OCI-M2 (cell line): ENCODE measurements around the gene MTHFD2L.
"Not testable (repeated sequence)": the region's sequence is repeated elsewhere in the genome, so short reads cannot be mapped to it uniquely, and the experiment has no call there.

Experiments
- DNase-seq: peaks from one replicate; lab custom pipeline; 2025; ENCODE audit not compliant: unreplicated experiment; lab: John Stamatoyannopoulos, UW

MTHFD2L gene

GRCh38 chr4:74188912-74189311, 31.0 kb downstream of the MTHFD2L start:
- no peak for DNase-seq

DNA sequence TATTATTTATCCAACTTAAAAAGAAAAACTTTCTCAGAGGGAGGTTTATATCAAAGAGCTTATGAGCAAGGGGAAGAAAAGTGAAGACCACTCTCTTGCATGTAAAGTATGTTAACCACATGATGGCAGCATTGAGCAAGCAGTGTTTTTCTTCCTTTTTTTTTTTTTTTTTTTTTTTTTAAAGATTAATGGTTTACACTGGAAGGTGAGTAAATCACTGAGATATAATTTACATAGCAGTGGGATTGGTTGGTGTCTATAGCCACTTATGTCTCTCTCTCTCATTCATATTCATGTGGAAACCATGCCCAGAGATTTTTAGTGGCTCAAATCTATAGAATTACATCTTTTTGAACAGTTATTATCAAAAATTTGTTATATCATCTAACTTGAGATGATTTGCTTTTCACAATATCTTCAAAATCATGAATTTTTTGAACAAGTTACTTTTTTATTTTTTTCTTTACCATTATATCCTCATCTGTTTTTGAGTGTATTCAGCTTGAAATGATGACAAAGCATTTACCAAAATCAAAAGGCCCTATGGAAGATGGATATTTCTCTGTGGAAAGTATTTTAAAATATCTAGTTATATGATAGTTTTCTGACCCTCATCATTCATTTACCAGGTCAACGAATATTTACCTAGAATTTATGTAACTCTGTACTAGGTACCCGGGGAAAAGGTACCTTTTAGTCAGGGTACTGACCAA, 31.6 kb downstream of the MTHFD2L start:
- DNase-seq = no peak

DNA sequence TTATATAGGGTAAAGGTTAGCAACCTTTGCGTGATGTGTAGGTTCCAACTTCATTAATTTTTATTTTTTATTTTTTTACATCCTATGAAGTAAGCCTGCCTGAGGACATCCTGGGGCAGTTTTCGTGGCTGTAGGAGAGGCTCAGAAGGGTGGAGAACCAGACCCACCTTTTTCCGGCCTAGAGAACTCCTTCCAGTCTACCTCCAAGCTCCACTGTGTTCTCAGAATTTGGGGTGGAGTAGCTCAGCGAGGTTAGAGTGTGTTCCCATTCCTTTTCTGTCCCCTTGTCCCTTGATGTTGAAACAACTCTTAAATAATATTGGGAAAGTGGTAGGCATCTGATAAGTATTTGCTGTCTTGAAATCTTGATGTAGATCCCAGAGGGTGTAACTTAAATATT, 32.4 kb downstream of the MTHFD2L start:
- DNase-seq = no peak

- no peak for DNase-seq
Observed at GRCh38 chr4:74190919-74191397, 33.0 kb downstream of the MTHFD2L start.

- DNase-seq = no peak
Observed at GRCh38 chr4:74197080-74197479, 39.2 kb downstream of the MTHFD2L start.

- DNase-seq = no peak
Observed at GRCh38 chr4:74202062-74202586, 44.2 kb downstream of the MTHFD2L start.

- no peak for DNase-seq
Observed at GRCh38 chr4:74203467-74203866, 45.5 kb downstream of the MTHFD2L start.

DNA sequence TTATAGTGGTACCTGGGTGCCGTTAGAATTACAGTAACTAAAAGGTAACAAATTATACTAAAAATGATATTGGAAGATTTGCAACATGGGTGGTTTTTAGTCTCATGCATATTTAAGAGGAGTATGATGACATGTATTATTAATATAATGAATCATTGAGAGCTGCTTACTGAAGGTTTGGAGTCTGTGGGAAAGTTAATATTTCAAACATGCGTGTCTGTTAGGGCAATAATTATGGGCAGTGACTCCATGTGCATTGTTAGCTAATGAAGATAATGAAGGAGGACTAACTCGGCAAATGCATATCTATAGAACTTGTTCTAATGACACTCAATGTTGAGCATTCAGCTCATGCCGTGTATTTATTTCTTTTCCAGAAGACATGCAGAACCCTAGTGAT, 47.1 kb downstream of the MTHFD2L start:
- DNase-seq = no peak

DNA sequence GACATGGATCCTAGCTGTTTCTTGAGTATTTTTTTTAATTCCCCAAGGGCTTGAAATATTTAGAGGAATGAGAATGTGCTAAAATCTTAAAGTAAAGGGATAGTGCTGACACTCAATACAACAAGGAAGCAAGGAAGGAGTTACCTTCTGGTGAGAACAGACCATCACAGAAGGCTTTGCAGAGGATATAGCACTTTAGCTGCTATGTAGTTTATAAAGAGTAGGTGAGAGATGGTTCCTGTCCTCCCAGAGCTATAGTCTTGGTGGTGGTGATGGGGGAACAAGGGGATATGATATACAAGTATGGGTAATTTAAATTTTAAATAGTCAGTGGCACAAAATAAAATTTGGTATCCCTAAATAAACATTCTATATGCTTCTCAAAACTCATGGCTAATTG, 47.6 kb downstream of the MTHFD2L start:
- no peak for DNase-seq

DNA sequence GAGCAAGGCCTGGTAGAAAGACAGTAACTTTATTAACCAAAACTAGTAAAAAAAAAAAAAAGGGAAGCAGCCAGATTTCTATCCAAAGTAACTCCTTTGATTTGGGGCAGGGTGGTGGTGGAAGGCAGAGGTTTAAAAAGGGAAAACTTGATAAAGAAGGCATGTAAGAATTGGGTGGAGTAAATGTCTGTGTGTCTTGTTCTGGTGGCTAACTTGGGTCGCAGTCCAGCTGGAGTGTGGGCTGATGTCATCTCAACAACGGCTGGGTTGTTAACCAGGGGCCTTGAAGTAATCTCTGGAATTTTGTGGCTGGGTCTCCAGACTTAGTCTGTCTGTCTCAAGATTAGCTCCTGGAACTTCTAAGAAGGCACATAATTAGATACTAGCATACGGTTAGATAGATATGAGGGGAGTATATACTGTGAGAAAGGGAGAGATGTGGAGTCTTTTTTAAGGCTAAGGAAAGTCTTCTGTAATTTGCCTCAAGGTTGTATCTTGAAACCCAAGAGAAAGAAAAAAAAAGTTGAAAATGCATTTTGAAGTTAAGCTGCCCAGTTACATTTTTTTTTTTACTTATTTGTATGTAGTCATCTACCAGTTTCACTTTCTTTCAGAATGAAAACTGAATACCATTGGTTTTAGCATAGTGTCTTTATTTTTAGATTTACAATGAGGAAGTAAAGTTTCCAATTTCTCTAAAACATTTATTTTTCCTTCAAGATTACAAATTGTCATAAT, 48.3 kb downstream of the MTHFD2L start:
- DNase-seq = peak; percentile 19

DNA sequence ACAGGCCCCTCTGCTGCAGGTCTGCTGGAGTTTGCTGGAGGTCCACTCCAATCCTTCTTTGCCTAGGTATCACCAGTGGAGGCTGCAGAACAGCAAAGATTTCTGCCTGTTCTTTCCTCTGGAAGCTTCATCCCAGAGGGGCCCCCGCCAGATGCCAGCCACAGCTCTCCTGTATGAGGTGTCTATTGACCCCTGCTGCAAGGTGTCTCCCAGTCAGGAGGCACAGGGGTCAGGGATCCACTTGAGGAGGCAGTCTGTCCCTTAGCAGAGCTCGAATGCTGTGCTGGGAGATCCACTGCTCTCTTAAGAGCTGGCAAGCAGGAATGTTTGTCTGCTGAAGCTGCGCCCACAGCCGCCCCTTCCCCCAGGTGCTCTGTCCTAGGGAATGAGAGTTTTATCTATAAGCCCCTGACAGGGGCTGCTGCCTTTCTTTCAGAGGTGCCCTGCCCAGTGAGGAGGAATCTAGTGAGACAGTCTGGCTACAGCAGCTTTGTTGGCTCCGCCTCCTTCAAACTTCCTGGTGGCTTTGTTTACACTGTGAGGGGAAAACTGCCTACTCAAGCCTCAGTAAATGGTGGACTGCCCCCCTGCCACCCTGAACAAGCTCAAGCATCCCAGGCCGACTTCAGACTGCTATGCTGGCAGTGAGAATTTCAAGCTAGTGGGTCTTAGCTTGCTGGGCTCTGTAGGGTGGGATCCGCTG, 56.7 kb downstream of the MTHFD2L start:
- not testable (repeated sequence) for DNase-seq

DNA sequence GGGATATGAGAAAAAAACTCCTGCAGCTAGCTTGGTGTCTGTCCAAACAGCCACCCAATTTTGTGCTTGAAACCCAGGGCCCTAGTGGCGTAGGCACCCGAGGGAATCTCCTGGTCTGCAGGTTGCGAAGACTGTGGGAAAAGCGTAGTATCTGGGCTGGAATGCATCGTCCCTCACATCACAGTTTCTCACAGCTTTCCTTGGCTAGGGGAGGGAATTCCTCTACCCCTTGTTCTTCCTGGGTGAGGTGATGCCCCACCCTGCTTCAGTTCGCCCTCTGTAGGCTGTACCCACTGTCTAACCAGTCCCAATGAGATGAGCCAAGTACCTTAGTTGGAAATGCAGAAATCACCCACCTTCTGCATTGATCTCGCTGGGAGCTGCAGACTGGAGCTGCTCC, 57.3 kb downstream of the MTHFD2L start:
- not testable (repeated sequence) for DNase-seq

GRCh38 chr4:74217365-74217764, 59.4 kb downstream of the MTHFD2L start:
- no peak for DNase-seq

GRCh38 chr4:74218201-74218600, 60.3 kb downstream of the MTHFD2L start:
- DNase-seq = no peak

GRCh38 chr4:74219240-74219639, 61.3 kb downstream of the MTHFD2L start:
- DNase-seq = no peak

- no peak for DNase-seq
Observed at GRCh38 chr4:74223098-74223497, 65.2 kb downstream of the MTHFD2L start.

DNA sequence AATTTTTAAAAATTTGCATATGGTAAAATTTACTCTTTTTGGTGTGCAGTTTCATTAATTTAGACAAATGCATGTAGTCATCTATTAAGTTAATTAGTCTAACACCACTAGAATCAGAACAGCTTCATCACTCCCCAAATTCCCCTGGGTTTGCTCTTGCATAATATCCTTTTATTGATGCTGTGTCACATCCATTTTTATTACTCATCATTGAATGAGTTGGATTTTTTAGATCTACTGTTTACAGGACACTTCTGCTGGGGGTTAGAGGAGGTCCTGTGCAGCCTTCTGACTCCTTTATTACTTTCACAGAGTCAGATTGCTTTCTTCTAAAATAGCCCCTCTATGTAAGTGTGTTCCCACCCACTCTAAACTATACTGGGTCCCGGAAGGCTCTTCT, 65.9 kb downstream of the MTHFD2L start:
- DNase-seq = no peak

DNA sequence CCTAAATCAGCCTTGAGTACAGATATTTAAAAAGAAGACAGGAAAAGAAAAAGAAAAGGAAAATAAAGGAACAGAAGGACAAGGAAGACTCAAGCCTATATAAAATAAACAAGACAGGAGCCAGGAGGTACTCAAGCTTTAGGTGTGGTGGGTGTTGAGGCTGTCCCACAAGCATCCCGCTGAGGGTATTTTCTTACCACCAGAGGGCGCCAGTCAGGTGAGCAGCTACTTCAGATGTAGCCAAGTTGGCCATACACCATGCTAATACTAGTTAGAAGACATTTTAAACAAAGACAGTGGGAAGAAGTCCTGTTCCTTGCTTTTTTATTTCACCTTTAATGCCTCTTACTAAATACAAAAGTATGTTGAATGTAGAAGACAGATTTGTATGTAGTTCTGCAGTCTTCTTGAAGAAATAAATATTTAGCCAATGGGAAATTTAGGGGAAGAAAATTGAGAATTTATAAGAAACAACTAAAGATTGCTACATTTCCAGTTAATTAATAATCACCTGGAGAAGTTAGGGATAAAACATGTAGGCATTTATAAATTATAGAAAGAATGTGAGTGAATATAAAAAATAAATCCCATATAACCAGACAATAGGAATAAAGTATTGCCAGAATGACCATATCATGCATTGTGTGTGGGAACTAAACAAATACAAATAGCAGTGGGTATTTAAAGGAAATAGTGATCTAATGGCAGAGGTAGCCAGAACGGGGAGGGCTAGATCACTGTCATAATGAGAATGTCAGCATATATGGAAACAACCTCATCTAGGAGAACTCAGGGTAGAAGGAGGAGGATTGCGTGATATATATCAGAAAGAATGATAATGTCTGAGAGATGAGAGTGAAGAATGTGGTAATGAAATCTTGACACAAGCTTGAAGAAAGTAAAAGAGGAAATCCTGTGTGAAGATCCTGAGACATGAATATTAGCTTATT, 71.0 kb downstream of the MTHFD2L start:
- DNase-seq = no peak

GRCh38 chr4:74230902-74231499, 73.1 kb downstream of the MTHFD2L start:
- no peak for DNase-seq

- DNase-seq = no peak
Observed at GRCh38 chr4:74235135-74235534, 77.2 kb downstream of the MTHFD2L start.
